Measurements from ENCODE around the gene RRH. TPM values are rescaled to one million over a fixed set of nuclear protein-coding genes. Genes with fewer than 3 reads are reported as not detected.
A peak's percentile ranks its signal among the peaks of the same experiment; 100 is the strongest.

The RRH gene
- total RNA-seq, 4 donors from 2014 or later, result 0.22 to 1.6 TPM; not detected in 2

DNA sequence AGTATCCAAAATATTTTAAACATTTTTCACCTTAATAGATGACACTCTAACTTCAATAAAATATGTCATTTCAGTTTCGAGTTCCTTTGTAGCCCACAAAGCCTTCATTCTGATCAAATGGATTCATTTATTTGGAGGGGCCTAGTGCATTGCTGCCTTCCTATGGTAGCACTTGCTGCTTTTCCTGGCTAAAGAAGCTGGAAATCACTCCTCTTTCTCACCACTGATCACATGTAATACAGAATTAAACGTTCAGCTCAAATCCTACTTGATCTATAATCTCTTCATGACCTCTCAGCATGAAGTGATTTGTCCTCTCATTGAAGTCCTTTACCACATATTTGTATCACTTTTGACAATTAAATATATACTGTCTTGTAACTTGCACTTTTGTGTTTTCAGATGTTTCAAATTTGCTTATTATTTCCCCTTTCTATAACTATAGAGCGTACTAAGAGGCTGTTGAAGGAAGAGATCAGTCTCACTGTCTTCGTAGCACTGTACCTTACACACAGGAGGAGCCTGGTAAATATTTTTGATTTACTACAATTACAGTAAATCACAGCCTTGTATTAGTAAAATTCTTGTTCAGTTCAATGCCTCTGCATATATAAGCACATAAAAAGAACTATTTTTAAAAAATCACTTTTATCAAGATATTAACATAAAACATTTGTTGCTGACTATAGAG, 26.5 kb upstream of the RRH start:
- no peaks in the 10 kb centered on the region for H3K9me3 ChIP-seq
- DNase-seq, result no peak
- H3K27me3 ChIP-seq, result no peaks in the 10 kb centered on the region
- no peaks in the 10 kb centered on the region for H3K36me3 ChIP-seq
- no peak overlapping the region for H3K4me3 ChIP-seq (replicated peaks in 1 of 3)
- H3K27ac ChIP-seq, result peak overlapping the region; percentile 11 to 28 (median 12)
- H3K4me1 ChIP-seq, result peaks cover 0 to 13% of the 10 kb centered on the region in 2 donors
- intact Hi-C loops (cut with DNase I), result no loop called here
- TF ChIP-seq, protein P1, sequence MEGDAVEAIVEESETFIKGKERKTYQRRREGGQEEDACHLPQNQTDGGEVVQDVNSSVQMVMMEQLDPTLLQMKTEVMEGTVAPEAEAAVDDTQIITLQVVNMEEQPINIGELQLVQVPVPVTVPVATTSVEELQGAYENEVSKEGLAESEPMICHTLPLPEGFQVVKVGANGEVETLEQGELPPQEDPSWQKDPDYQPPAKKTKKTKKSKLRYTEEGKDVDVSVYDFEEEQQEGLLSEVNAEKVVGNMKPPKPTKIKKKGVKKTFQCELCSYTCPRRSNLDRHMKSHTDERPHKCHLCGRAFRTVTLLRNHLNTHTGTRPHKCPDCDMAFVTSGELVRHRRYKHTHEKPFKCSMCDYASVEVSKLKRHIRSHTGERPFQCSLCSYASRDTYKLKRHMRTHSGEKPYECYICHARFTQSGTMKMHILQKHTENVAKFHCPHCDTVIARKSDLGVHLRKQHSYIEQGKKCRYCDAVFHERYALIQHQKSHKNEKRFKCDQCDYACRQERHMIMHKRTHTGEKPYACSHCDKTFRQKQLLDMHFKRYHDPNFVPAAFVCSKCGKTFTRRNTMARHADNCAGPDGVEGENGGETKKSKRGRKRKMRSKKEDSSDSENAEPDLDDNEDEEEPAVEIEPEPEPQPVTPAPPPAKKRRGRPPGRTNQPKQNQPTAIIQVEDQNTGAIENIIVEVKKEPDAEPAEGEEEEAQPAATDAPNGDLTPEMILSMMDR (IDR thresholded peaks at IDR 0.05), result no peak
- no peak for TF ChIP-seq POLR2A (IDR thresholded peaks at IDR 0.05)
- WGBS, 2 donors, result 57 to 60% methylated on average over 4 of the region's 4 CpGs

DNA sequence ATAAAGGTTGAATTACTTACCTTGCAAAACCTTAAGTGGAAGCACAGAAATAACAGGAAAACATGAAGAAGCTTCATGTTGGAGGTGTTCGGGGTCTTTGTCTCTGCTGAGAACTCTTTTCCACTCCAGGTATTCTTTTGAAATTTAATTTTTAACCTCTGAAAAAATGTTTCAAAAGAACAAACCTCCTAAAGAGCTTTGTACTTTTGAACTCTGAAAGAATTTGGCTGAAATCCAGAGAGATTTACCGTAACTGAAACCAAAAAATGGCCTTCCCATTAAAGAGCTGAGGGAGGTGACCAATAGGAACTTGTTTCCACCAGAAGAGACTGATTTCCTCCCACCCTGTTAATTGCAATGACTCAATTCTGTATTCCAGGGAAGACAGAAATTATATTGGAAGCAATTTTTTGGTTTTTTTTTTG, 25.9 kb upstream of the RRH start, which contains the start of gene CFI:
Gene CFI (minus strand): TSS at position 105 of the 425 bp plus-strand sequence. CDS start 28 bp downstream, at position 77.
- Histone ChIP-seq H3K9me3 (no peaks in the 10 kb centered on the region), H3K36me3 (no peaks in the 10 kb centered on the region), H3K27me3 (no peaks in the 10 kb centered on the region), H3K4me3 (replicated peaks in 1 of 3) (no peak within 1 kb of the TSS), H3K4me1 (peaks cover 0 to 13% of the 10 kb centered on the region in 2 donors), H3K27ac (peak within 1 kb of the TSS; percentile 11 to 28 (median 12))
- TF ChIP-seq, protein P1 (IDR thresholded peaks at IDR 0.05), result no peak
- no peak for TF ChIP-seq POLR2A (IDR thresholded peaks at IDR 0.05)
- WGBS, 2 donors, result 30 to 44% methylated on average over 2 of the region's 2 CpGs
- intact Hi-C loops (cut with DNase I), result no loop called here
- DNase-seq, result no peak

DNA sequence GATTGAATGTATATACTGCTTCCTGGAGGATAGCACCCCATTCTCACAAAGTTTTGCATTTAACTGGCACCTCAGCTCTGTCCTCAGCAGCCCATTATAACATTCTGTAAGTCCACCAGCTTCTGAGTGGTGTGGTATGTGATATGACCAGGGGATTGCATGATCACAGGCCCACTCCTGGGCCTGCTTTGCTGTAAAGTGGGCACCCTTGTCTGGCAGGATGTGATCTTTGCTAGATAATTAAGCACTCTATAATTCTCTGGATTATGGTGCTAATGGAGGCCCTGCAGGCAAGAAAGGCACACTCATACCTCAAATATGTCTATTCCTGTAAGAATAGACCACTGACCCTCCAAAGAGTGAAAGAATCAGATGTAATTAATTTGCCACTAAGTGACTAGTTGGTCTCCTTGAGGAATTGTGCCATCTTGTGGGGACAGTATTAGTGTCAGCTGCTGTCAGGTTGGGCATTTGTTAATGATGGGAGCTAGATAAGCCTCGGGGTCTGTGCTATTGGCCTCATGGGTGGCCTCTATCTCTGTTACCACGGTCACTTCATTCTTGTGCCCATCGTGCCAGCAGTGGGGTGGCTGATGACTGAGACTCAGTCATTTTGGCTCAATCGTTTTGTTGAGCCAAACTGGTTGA, 23.7 kb upstream of the RRH start:
- 18 to 27% methylated on average over 4 of the region's 4 CpGs for WGBS, 2 donors
- no peaks in the 10 kb centered on the region for H3K9me3 ChIP-seq
- H3K4me3 ChIP-seq (replicated peaks in 1 of 3), result no peak overlapping the region

DNA sequence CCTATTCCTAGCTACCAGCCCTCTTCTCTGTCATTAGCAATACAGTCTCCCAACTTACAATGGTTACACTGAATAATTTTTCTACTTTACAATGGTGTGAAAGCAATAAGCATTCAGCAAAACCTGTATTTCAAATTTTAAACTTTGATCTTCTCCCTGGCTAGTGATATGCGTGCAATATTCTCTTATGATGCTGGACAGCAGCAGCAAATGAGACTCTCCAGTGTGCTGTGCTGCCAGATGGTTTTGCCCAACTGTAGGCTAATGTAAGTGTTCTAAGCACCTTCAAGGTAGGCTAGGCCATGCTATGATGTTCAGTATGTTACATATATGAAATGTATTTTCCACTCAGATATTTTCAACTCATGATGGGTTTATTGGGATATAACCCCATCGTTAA, 18.1 kb upstream of the RRH start:
- TF ChIP-seq POLR2A (IDR thresholded peaks at IDR 0.05), result no peak
- TF ChIP-seq, protein P1 (IDR thresholded peaks at IDR 0.05), result no peak
- intact Hi-C loops (cut with DNase I), result loop anchor here (5.0 to 10.0 kb wide), 3 partner anchors 75 to 377 kb away; partner anchors contain the start of genes CASP6, PLA2G12A and SEC24B
- Histone ChIP-seq H3K36me3 (no peaks in the 10 kb centered on the region), H3K27me3 (no peaks in the 10 kb centered on the region), H3K4me3 (replicated peaks in 1 of 3) (no peak overlapping the region), H3K4me1 (peaks cover 3% of the 10 kb centered on the region in 2 donors), H3K9me3 (no peaks in the 10 kb centered on the region), H3K27ac (no peak overlapping the region)
- DNase-seq, result no peak
- WGBS, 2 donors, result 90 to 93% methylated on average over 2 of the region's 2 CpGs

More for the DNA sequence above, 23.7 kb upstream of the RRH start:
- TF ChIP-seq, protein P1 (IDR thresholded peaks at IDR 0.05), result peak in 4 of 6 experiments; percentile 17 to 48 (median 45)
- no peak for TF ChIP-seq POLR2A (IDR thresholded peaks at IDR 0.05)
- intact Hi-C loops (cut with DNase I), result no loop called here
- no peaks in the 10 kb centered on the region for H3K36me3 ChIP-seq
- H3K27me3 ChIP-seq, result no peaks in the 10 kb centered on the region
- DNase-seq, result peak; percentile 6 to 17
- H3K4me1 ChIP-seq, result peaks cover 0 to 13% of the 10 kb centered on the region in 2 donors
- H3K27ac ChIP-seq, result no peak overlapping the region
